NCI-H748 (cell line): ENCODE data around the gene APBB3.
A peak's percentile ranks its signal among the peaks of the same experiment; 100 is the strongest.

Experiments used
- DNase-seq: peaks from one replicate; lab custom pipeline; 2025; ENCODE audit not compliant: unreplicated experiment; lab: John Stamatoyannopoulos, UW

Gene APBB3

DNA sequence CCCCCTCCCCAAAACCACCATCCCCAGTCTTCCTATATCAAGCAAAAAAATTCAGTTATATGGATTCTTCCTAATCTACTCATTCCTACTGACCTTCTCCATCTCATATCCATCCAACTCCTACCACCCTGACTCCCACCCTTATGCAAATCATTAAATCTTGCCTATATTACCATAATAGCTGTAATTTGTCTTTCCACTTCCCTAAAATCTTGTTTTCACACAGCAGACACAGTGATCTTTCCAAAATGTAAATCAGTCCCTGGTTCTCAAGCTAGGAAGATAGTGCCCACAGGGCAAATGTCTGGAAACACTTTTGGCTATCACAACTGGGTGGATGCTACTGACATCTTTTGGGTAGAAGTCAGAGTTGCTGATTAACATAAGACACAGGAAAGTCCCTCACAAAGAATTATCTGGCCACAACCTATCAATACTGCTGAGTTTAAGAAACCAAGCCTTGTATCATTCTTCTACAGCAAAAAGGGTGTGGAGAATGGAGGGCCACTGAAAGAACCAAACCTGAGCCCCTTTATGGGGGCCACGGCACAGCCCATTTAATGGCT lies 8.6 kb downstream of the APBB3 start:
- no peak for DNase-seq

DNA sequence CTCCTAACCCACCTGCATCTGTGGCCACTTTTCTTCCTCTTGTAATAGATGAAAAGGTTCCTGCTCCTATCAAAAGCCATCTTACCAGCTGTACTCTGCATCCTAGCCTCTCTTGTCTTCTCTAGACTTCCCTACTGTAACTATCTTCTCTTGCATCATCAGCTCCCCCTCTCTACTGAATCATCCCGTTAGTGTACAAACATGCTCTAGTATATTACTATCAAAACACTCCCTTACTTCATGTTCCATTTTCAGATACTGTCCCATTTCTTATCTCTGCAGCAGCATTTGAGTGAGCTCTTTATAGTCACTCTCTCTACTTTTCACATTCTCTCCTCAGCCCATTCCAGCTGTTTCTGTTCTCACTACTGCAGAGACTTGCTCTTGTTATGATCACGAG lies 9.9 kb downstream of the APBB3 start:
- no peak for DNase-seq

DNA sequence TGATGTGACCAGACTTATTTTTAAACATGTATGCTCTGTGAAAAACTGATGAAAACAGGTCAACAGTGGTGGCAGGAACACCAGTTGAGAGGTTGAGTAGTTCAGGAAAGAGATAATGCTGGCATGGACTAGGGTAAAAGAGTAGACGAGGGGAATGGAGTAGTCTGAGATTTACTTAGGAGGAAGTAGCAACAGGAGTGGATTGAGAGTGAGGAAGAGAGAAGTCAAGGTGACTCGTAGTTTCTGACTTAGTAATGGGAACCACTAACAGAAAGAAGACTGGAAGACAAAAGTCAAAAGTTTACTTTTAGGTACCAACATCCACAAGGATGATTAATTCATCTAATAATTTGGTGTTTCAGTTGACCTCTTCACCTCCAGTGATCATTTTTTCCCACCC lies 10.7 kb downstream of the APBB3 start:
- no peak for DNase-seq

DNA sequence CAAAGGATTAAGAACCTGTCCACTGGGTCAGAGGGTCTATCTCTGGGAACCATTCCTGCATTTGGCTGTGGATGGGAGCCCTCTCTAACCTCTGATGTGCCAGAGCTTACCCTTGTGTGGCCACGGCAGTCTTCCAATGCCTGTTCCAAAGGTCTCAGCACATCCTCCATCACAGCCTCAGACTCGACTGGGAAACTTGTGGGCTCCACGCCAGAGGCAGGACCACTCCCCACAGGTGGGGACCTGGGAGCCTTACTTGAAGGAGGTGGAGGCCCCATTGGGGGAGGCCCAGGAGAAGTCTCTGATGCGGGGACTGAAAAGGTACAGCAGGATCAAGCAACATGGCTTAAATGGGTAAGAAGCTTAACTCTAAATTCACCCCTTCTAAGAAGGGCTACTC lies 12.5 kb downstream of the APBB3 start:
- DNase-seq, result no peak

DNA sequence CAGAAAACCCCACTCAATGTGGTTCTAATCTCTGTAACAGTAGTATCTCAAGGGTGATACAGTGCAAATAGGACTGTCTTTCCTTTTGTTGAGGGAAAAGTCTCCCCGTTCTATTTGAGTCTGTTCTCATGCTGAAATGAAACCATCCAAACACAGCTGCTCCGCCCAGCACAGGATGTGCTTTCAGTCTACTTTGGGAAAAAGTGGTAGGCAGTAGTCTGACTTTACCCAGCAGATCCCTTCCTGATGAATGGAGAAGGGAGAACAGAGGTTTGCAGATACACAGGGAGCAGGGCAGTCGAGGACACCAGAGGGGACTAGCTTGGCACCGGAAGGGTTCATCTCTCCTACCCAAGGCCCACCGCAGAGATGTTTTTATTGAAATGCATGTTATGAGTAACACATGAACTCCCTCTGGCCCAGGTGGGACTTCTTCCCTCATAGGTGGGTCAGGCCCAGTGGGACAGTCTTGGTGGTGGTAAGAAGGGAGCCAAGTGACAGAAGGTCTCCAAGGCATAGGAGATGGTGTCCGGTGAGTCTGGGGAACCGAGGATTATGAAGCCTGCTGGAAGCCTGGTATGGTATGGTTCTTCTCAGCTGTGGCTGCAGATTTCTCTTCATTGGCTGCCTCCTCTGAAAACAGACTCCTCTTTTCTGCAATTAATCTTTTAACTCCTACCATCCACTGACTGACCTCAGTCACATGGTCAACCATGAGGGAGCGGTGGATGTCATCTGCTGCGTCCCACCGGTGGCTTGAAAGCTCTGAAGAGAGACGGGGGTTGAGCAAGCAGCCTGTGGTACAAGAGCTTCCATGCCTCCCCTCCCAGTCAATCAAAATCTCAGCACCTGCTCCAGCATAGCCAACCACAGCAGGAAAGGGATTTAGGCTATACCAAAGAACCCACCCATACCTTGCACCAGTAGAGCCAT lies 14.0 kb downstream of the APBB3 start:
- no peak for DNase-seq

DNA sequence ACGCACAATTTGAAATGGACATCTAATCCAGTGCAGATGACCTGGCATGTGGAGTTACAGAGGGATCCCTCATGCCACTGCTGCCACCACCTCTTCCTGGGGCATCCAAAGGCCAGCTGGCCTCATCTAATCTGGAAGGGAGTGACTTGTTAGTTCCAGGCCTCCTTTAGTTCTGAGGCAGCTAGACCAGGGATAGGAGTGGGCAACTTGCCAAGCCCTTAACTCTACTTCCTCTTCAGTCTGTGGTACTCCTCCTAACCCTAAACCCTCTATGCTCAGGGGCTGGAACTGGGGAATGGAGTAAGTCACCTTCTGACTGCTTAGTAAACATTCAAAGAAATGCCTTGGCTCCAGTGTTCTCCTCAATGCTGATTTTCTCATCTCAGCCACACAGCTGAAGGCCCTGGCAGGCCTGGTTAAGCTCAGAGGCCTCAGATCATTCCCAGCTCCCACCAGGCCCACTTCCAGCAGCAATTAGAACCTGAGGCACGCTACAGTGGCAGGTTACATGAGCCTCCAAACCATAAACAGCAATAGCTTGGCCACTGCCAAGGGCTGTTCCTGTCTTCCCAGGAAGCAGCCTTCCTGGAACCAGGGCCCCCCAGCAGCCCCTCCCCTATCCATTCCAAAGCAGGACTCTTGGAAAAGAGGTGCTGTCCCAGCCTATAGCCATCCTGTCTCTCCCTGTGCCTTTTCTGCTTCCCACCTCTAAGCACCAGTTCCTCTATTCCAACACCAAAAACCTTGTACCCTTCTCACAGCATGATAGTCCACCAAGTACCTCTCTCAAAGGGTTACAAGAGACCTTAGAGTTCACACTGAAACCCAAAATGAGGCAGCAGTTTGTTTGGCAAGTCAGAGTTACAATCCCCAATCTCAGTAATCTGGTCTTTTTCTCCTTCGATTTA lies 14.9 kb downstream of the APBB3 start:
- DNase-seq, result no peak

DNA sequence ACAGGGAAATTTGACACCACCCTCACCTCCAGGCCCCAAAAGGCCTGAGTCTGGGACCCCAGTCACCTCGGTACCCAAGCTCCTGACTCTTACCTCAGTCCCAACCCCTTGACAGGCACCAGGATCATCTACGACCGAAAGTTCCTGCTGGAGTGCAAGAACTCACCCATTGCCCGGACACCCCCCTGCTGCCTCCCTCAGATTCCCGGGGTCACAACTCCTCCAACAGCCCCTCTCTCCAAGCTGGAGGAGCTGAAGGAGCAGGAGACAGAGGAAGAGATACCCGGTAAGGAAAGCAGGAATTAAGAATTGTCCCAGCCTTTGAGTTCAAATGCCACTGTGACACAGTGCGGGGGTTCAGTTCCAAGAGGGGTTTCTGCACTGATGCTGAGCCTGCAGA lies 15.6 kb downstream of the APBB3 start:
- DNase-seq, result no peak

DNA sequence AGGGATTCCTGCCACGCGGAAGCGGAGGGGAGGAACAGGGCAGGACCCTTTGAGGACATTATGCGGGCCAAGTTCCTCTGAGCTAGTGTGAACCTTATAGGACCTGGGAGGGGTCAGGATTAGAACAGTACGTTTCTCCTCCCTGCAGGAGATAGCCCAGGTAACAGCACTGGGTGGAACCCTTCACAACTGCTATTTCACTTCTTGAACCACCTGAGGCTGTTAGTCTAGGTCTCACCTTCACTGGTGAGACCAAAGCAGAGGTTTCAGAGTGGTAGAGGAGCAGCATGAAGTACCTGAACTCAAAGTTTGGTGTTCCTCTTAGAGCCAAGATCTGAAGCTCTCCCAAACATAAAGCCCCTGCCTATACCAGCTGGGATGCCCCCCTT lies 16.1 kb downstream of the APBB3 start:
- DNase-seq, result no peak

DNA sequence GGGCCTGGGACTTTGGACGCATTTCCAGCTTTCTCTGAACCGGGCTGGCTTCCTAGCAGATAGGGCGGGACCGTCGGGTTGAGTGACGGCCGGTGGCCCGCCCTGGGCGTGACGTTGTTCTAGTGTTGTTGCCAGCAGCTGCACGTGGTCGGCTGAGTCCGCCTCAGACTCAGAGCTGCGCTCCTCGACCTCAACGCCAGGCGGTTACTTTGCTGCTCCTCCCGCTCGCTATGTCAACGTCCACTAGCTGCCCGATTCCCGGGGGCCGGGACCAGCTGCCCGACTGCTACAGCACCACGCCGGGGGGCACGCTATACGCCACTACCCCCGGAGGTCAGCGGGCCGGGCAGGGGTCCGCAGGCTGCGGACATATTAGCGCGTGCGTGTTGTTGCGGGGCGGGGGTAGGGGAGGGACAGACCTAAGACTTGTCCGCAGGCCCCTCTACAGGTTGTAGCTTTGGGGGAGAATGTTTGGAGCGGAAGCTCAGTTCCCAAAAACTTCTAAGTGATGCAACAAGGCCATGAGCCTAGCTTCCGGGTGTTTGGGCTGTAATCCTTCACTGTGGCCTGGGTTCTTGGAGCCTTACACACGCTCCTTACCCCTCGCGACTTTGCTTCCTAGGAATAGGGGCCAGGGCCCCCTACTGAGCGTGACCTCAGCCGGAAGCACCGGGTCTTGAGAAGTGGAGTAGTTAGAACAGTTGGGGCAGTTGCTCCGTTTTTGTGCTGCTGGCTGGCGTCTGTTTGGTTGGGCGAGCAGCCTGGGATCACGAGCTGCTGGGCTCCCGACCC lies 16.7 kb downstream of the APBB3 start, which contains the start of gene EIF4EBP3:
Gene EIF4EBP3 (plus strand): TSS at position 155 of the 792 bp plus-strand sequence. CDS start 76 bp downstream, at position 231.
- DNase-seq, result peak; percentile 91

DNA sequence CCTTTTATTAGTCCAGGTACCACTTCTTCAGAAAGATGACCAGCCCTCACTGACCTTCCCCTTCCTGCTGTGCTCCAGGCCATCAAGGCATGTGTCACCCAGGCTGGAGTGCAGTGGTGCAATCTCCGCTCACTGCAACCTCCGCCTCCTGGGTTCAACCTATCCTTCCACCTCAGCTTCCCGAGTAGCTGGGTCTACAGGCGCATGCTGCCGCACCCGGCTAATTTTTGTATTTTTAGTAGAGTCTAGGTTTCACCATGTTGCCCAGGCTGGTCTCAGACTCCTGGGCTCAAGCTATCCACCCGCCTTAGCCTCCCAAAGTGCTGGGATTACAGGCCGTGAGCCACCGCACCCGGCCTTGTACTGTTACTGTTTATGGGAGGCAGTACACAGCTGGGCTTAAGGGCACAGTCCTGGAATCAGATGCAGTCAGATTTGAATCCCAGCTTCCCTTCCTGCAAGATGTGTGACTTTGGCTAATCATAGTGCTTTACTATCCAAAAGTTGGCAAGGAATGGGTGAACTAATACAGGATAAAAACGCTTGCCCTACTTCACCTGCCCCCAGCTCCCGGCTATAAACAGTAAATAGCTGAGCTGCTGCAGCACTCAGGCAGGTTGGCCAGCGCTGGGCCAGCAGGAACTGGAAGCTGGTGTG lies 17.4 kb downstream of the APBB3 start:
- no peak for DNase-seq

DNA sequence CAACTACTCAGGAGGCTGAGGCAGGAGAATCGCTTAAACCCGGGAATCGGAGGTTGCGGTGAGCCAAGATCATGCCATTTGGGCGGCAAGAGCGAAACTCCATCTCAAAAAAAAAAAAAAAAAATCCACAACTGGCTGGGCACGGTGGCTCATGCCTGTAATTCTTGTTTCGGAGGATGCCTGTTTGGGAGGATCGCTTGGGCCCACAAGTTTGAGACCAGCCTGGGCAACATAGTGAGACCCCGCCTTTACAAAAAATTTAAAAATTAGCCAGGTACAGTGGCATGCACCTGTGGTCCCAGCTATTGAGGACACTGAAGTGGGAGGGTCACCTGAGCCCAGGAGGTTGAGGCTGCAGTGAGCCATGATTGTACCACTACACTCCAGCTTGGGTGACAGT lies 18.8 kb downstream of the APBB3 start:
- DNase-seq, result no peak

DNA sequence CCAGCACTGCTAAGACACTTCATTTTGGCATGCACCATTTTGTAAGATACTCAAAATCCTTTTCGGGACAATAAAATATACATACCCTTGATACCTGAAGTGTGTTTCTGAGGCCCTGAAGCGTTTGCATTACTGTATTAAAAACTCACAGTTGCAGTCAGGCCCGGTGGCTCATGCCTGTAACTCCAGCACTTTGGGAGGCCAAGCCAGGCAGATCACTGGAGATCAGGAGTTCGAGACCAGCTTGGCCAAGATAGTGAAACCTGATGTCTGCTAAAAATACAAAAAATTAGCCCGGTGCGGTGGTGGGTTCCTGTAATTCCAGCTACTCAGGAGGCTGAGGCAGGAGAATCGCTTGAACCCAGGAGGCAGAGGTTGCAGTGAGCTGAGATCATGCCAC lies 19.4 kb downstream of the APBB3 start:
- no peak for DNase-seq

DNA sequence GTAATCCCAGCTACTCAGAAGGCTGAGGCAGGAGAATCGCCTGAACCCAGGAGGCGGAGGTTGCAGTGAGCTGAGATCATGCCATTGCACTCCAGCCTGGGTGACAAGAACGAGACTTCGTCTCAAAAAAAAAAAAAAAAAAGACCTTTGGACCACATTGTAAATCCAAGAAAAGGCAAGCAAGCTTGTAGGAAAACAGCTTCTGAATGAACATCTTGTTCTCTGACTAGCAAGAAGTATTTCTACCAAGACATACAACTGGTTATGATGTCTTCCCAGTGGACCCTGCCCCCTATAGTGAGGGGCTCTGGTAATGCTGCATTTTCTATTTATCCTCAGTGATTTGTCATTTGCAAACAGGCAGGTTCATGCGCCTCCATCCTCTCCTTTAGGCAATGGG lies 21.4 kb downstream of the APBB3 start:
- DNase-seq, result no peak

DNA sequence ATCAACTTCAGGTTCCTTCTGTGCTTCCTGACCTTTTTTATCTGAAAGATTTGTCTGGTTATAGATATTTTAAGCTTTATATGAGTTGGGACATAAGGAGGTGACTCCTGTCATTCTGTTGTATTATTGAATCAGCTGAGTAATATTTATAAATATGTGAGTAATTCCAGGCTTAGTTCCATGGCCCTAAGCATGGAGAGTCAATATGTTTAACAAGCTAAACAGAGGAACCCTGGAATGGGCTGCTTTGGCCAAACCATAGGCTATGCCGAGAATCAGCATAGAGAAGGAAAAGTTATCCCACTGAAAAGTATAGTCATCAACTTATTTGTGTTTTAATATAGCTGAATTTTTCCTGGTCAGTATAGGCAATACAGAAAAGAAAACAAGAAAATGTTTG lies 24.2 kb downstream of the APBB3 start:
- DNase-seq, result no peak

DNA sequence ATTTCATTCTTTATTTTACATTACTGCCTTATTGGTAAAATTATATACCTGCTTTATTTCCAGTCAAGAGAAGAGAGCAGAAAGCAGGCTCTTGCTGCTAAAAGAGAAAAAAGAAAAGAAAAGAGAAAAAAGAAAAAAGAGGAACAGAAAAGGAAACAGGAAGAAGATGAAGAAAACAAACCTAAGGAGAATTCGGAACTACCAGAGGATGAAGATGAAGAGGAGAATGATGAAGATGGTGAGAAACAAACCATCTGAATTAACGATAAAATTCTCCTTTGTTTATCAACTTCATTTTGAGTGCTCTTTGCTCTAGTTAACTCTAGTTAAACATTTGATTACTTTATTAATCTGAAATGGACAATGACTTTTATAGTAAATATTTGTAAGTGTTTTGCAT lies 40.4 kb downstream of the APBB3 start:
- no peak for DNase-seq

DNA sequence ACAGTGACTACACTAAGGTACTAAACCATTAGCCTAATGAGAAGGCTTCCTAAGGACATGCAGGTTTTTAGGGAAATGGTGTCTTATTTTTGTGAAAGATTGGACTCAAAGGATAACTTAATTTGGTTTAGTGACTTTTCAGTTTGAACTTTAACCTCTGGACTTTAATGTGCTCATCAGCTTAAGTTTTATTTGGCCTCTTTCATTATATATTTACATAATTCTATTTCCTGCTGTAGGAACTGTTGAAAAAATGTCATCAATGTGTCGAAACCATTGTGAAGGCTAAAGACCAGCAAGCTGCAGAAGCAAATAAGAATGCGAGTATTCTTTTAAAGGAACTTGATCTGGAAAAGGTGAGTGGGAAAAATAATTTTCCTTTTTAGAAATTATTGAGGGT lies 51.3 kb downstream of the APBB3 start:
- DNase-seq, result no peak

DNA sequence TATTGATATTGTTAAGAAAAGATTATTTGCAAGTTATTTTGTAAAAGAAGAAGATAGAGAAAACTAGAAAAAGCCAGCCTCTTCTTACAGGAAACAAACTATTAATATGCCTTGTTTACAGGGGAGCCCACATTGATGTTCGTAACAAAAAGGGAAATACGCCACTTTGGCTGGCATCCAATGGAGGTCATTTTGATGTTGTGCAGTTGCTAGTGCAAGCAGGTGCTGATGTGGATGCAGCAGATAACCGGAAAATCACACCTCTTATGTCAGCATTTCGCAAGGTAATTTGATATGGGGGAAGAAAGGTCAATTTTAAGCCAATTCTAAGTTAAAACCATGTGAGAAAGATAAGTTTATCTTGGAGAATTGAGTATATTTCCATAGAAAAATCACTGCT lies 54.5 kb downstream of the APBB3 start:
- DNase-seq, result peak; percentile 82
